SK-N-SH (cell line): Measurements from ENCODE around the gene EPHX1. TPM values are rescaled to one million over a fixed set of nuclear protein-coding genes. Genes with fewer than 3 reads are reported as not detected.

Source experiments
- CTCF ChIA-PET: fragments of 300-600, 350-600 bp; formaldehyde crosslinking; extraction: SDS; loops from one replicate; lab custom pipeline; 2021; lab: Yijun Ruan, JAX
- POLR2A ChIA-PET: fragments of 350-600 bp; sonication (Branson Sonifier 250); formaldehyde crosslinking; extraction: SDS; loops from one replicate; lab custom pipeline; 2020; ENCODE audit warnings: antibody characterized with exemption, inconsistent platforms; lab: Yijun Ruan, JAX
- DNase-seq: peaks from one replicate; pipeline ENCODE4 v3.0.0; 2012
- H2AFZ ChIP-seq: fragments of 200-600 bp; sonication (generic); 2 replicates; pipeline ENCODE4 v1.8.1; 2016; ENCODE audit warnings: antibody characterized with exemption, mild to moderate bottlenecking, low read depth
- H3F3A ChIP-seq: fragments of 200-600 bp; sonication (generic); replicated peaks from 2 replicates; pipeline ENCODE3; 2016; ENCODE audit warnings: antibody characterized with exemption, mild to moderate bottlenecking; ENCODE audit not compliant: insufficient read depth
- H3K27ac ChIP-seq, 2 experiments: fragments of 200-500 bp in 1 of 2; fragments of 200-600 bp in 1 of 2; sonication (Bioruptor generic) in 1 of 2; sonication (generic), shearing (Covaris generic) in 1 of 2; 2 replicates each; pipeline versions ENCODE4 v1.5.1 to v1.6.1; 2014 to 2016; ENCODE audit warnings: low read depth in 2 of 2, inconsistent platforms in 1 of 2, low read length in 1 of 2, mild to moderate bottlenecking in 1 of 2, mixed read lengths in 1 of 2
- H3K27me3 ChIP-seq: fragments of 200-600 bp; sonication (generic), shearing (Covaris generic); 2 replicates; pipeline ENCODE4 v1.6.1; 2016; ENCODE audit warnings: mixed run types; ENCODE audit not compliant: insufficient read depth
- H3K36me3 ChIP-seq, 2 experiments: fragments of 200-500 bp in 1 of 2; fragments of 200-600 bp in 1 of 2; sonication (Bioruptor generic) in 1 of 2; sonication (generic) in 1 of 2; replicated peaks in 1 of 2; 2 replicates each; pipeline versions ENCODE3 to v1.5.1; 2014 to 2016; ENCODE audit warnings: low read length in 1 of 2, mild to moderate bottlenecking in 1 of 2; ENCODE audit not compliant: insufficient read depth in 2 of 2, control insufficient read depth in 1 of 2
- H3K4me1 ChIP-seq, 2 experiments: fragments of 200-500 bp in 1 of 2; fragments of 200-600 bp in 1 of 2; sonication (Bioruptor generic) in 1 of 2; sonication (generic), shearing (Covaris generic) in 1 of 2; 2 replicates each; pipeline versions ENCODE4 v1.5.1 to v1.6.1; 2014 to 2016; ENCODE audit warnings: low read depth in 1 of 2, low read length in 1 of 2, mixed run types in 1 of 2; ENCODE audit not compliant: insufficient read depth in 2 of 2, control insufficient read depth in 1 of 2
- H3K4me2 ChIP-seq: fragments of 200-600 bp; sonication (generic), shearing (Covaris generic); 2 replicates; pipeline ENCODE4 v1.6.1; 2017; ENCODE audit warnings: mixed run types
- H3K4me3 ChIP-seq, 2 experiments: fragments of 200-500 bp in 1 of 2; fragments of 200-600 bp in 1 of 2; sonication (Bioruptor generic) in 1 of 2; sonication (generic), shearing (Covaris generic) in 1 of 2; 2 replicates each; pipeline versions ENCODE4 v1.5.1 to v1.8.1; 2014 to 2016; ENCODE audit warnings: low read depth in 2 of 2, inconsistent platforms in 1 of 2, low read length in 1 of 2, mild to moderate bottlenecking in 1 of 2, mixed read lengths in 1 of 2, moderate library complexity in 1 of 2
- H3K79me2 ChIP-seq: fragments of 200-600 bp; sonication (generic); 2 replicates; pipeline ENCODE4 v1.8.1; 2017; ENCODE audit warnings: mild to moderate bottlenecking; ENCODE audit not compliant: insufficient read depth
- H3K9ac ChIP-seq: fragments of 200-600 bp; sonication (generic); 2 replicates; pipeline ENCODE4 v1.6.1; 2017; ENCODE audit warnings: mixed run types
- H3K9me2 ChIP-seq: fragments of 200-600 bp; sonication (generic); 2 replicates; pipeline ENCODE4 v1.6.1; 2017; ENCODE audit warnings: mixed run types
- H3K9me3 ChIP-seq: fragments of 200-600 bp; sonication (generic); 2 replicates; pipeline ENCODE4 v1.6.1; 2017; ENCODE audit warnings: mixed run types, mild to moderate bottlenecking, moderate library complexity
- H4K20me1 ChIP-seq: fragments of 200-600 bp; sonication (generic); 2 replicates; pipeline ENCODE4 v1.6.1; 2017; ENCODE audit warnings: mild to moderate bottlenecking, mixed run types; ENCODE audit not compliant: insufficient read depth
- CHD2 ChIP-seq: fragments of 150-350 bp; IDR thresholded peaks from 2 replicates; pipeline ENCODE4 v1.6.1; 2018; ENCODE audit warnings: low read length; ENCODE audit not compliant: partially characterized antibody
- FOSL2 ChIP-seq: IDR thresholded peaks from 2 replicates; pipeline ENCODE4 v1.4.0; 2012; ENCODE audit warnings: low read depth, mild to moderate bottlenecking, moderate library complexity, borderline replicate concordance
- FOXJ3 ChIP-seq: sonication (generic); formaldehyde crosslinking; IDR thresholded peaks from 2 replicates; pipeline ENCODE4 v1.5.1; 2020; ENCODE audit warnings: mild to moderate bottlenecking, missing genetic modification reagents
- FOXM1 ChIP-seq: IDR thresholded peaks from 2 replicates; pipeline ENCODE4 v1.4.0; 2012; ENCODE audit warnings: low read depth, mild to moderate bottlenecking
- MEF2A ChIP-seq: IDR thresholded peaks from 2 replicates; pipeline ENCODE4 v1.4.0; 2012; ENCODE audit warnings: low read depth, borderline replicate concordance
- RCOR1 ChIP-seq: fragments of 150-350 bp; IDR thresholded peaks from 2 replicates; pipeline ENCODE4 v1.6.1; 2017; ENCODE audit warnings: antibody characterized with exemption, low read length
- REST ChIP-seq: IDR thresholded peaks from 2 replicates; pipeline ENCODE4 v1.6.1; 2012; ENCODE audit warnings: mild to moderate bottlenecking, low read depth, low read length, moderate library complexity
- RFX5 ChIP-seq: IDR thresholded peaks from 2 replicates; pipeline ENCODE4 v1.6.1; 2012; ENCODE audit warnings: mild to moderate bottlenecking, improper control_type of control experiment, low read length
- SMC3 ChIP-seq: IDR thresholded peaks from 2 replicates; pipeline ENCODE4 v1.6.1; 2012; ENCODE audit warnings: low read depth, low read length, improper control_type of control experiment
- TEAD4 ChIP-seq: IDR thresholded peaks from 2 replicates; pipeline ENCODE4 v1.4.0; 2012; ENCODE audit warnings: mild to moderate bottlenecking, borderline replicate concordance; ENCODE audit not compliant: insufficient read depth
- WGBS: methylation state at CpG from one replicate; pipeline ENCODE4 v1.1.6; 2017; ENCODE audit warnings: low lambda C conversion rate; 5-methylcytosine and 5-hydroxymethylcytosine counted together
- polyA plus RNA-seq, 3 experiments: library from polyadenylated mRNA; depleted of rRNA; stranded (reverse); fragments of >200 nt; gene quantifications; 2 replicates each; pipeline ENCODE4 v1.2.3, GENCODE V29; 2012
- TF ChIP-seq, protein P1 (sequence below): IDR thresholded peaks from 2 replicates; pipeline ENCODE4 v1.4.0; 2012; ENCODE audit warnings: low read depth, borderline replicate concordance

The EPHX1 gene
- polyA plus RNA-seq, 1 of the 3 experiments (the other 2 are of a cell fraction), result 45.7 TPM

GRCh38 chr1:225815526-225816178 lies 5.7 kb downstream of the EPHX1 start:
- no peak for DNase-seq
- Histone ChIP-seq H3K4me3 (no peak overlapping the region), H3K4me1 (peaks cover 21 to 29% of the 10 kb centered on the region in 2 experiments), H2AFZ (no peak overlapping the region), H3K27me3 (no peaks in the 10 kb centered on the region)
- TF ChIP-seq FOXM1 (no peak), REST (no peak), MEF2A (no peak), CHD2 (no peak), RFX5 (no peak), TEAD4 (no peak), SMC3 (no peak), FOSL2 (no peak), RCOR1 (no peak), FOXJ3 (CRISPR knock-in tag) (no peak)
- TF ChIP-seq, protein P1, sequence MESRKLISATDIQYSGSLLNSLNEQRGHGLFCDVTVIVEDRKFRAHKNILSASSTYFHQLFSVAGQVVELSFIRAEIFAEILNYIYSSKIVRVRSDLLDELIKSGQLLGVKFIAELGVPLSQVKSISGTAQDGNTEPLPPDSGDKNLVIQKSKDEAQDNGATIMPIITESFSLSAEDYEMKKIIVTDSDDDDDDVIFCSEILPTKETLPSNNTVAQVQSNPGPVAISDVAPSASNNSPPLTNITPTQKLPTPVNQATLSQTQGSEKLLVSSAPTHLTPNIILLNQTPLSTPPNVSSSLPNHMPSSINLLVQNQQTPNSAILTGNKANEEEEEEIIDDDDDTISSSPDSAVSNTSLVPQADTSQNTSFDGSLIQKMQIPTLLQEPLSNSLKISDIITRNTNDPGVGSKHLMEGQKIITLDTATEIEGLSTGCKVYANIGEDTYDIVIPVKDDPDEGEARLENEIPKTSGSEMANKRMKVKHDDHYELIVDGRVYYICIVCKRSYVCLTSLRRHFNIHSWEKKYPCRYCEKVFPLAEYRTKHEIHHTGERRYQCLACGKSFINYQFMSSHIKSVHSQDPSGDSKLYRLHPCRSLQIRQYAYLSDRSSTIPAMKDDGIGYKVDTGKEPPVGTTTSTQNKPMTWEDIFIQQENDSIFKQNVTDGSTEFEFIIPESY, result no peak
- TF ChIP-seq, all 33 proteins: peak for 0
- peaks cover 3% of the 10 kb centered on the region for H3F3A ChIP-seq
- H3K36me3 ChIP-seq, result peaks cover 0 to 5% of the 10 kb centered on the region in 2 experiments
- no peak overlapping the region for H3K9ac ChIP-seq
- no peaks in the 10 kb centered on the region for H3K9me3 ChIP-seq
- no peaks in the 10 kb centered on the region for H3K9me2 ChIP-seq
- 90% methylated on average over 17 of the region's 17 CpGs for WGBS
- POLR2A ChIA-PET, result no interaction called here
- H4K20me1 ChIP-seq, result no peaks in the 10 kb centered on the region
- H3K79me2 ChIP-seq, result peaks cover 4% of the 10 kb centered on the region; the same call in 1 of the 2 replicates
- no peak overlapping the region for H3K4me2 ChIP-seq
- CTCF ChIA-PET, result interaction anchor here (1.1 to 1.9 kb wide), 2 partner anchors 61 to 341 kb away, joined by 3 to 8 read pairs; no protein-coding TSS in a partner anchor
- H3K27ac ChIP-seq, result no peak overlapping the region
